CD4-positive, alpha-beta T cell treated with Interferon gamma for 1 hour (primary cell): ENCODE measurements around the gene PAX6.

Experiments used
- DNase-seq: peaks from one replicate; pipeline ENCODE4 v3.0.0-alpha.2; 2020

Gene PAX6

GRCh38 chr11:31807799-31808667 lies 3.1 kb downstream of the PAX6 start:
- DNase-seq: no peak

- DNase-seq: no peak
Observed at GRCh38 chr11:31806928-31807798, 4.0 kb downstream of the PAX6 start.

GRCh38 chr11:31806186-31806927 lies 4.8 kb downstream of the PAX6 start:
- no peak for DNase-seq

GRCh38 chr11:31805629-31806185 lies 5.4 kb downstream of the PAX6 start:
- DNase-seq: no peak

GRCh38 chr11:31805037-31805628 lies 6.0 kb downstream of the PAX6 start:
- no peak for DNase-seq

GRCh38 chr11:31804312-31805036 lies 6.6 kb downstream of the PAX6 start:
- no peak for DNase-seq

- no peak for DNase-seq
Observed at GRCh38 chr11:31803813-31804311, 7.3 kb downstream of the PAX6 start.

GRCh38 chr11:31802990-31803812 lies 7.9 kb downstream of the PAX6 start:
- DNase-seq: no peak

- DNase-seq: no peak
Observed at GRCh38 chr11:31802609-31802989, 8.5 kb downstream of the PAX6 start.

GRCh38 chr11:31802000-31802551 lies 9.0 kb downstream of the PAX6 start:
- no peak for DNase-seq

GRCh38 chr11:31801298-31801702 lies 9.8 kb downstream of the PAX6 start:
- DNase-seq: no peak

- no peak for DNase-seq
Observed at GRCh38 chr11:31800398-31801265, 10.5 kb downstream of the PAX6 start.

GRCh38 chr11:31799435-31800397 lies 11.4 kb downstream of the PAX6 start:
- no peak for DNase-seq

- DNase-seq: no peak
Observed at GRCh38 chr11:31798554-31799434, 12.3 kb downstream of the PAX6 start.

GRCh38 chr11:31798057-31798553 lies 13.0 kb downstream of the PAX6 start:
- DNase-seq: no peak

- DNase-seq: no peak
Observed at GRCh38 chr11:31797190-31798056, 13.7 kb downstream of the PAX6 start.
